ENCODE measurements around the gene PRDM4.

GRCh38 chr12:107748472-107748871, 12.5 kb downstream of the PRDM4 start:
- TF ChIP-seq CTCF (IDR thresholded peaks at IDR 0.05) (no peak), POLR2A (IDR thresholded peaks at IDR 0.05) (no peak)
